ENCODE data around the gene SMCO4.

SMCO4 gene

DNA sequence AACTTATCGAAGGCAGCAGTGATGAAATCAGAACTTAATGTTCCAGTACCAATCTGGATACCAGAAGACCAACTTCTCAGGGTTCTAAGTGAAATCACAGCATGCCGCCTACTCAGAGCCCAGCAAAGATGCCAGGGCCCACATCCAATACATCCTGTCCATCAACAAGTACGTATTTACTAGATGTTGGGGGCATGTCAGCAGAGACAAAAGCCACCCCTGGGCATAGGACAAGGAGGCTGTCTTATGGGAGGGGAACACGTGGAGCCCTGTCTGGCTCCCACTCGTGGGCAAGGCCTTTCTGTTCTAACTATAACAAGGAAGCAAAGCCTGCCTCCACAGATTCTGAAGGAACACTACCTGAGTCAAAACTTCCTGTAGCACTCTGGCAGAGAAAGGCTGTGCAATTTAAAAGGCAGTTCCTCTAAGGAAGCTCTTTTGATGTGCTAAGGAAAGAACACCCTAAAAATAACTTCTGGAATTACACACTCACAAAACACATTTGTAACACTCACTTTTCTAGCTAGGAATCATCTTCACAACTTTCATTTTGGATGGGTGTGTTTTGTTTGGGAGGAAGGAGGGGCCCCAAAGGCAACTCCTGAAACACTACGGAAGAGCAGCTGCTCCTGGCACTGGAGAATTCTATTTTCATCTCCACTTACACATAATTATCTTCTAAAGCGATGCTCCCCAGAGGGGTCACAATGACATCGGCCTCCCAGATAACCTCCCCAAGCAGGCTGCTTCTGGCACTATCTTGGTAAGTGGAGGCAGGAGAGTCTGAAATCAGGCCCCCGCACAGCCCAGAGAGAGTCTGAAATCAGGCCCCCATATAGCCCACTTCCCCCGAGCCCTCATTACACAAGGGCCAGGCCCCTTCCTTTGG is 14.2 kb downstream of the SMCO4 start:
- no peak for DNase-seq (ENCODE audit: low read depth)

DNA sequence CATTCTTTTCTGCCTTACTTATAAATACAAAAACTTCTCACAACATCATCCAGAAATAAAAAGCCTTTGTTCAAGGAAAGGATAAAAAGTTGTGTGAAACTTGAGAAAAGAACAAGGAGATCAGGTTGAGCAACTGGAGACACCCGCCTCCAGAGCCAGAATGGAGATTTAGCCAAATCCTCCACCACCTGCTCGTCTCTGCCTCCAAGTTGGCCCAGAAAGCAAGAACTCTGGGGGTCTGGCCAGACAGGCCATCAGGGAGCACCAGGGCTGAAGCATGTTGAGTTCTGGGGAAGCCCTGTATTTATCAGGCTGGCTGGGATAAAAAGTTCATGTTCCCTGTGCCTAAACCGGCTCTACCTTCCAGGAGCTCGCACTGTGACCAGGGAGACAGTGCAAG is 14.9 kb downstream of the SMCO4 start:
- no peak for DNase-seq (ENCODE audit: low read depth)

DNA sequence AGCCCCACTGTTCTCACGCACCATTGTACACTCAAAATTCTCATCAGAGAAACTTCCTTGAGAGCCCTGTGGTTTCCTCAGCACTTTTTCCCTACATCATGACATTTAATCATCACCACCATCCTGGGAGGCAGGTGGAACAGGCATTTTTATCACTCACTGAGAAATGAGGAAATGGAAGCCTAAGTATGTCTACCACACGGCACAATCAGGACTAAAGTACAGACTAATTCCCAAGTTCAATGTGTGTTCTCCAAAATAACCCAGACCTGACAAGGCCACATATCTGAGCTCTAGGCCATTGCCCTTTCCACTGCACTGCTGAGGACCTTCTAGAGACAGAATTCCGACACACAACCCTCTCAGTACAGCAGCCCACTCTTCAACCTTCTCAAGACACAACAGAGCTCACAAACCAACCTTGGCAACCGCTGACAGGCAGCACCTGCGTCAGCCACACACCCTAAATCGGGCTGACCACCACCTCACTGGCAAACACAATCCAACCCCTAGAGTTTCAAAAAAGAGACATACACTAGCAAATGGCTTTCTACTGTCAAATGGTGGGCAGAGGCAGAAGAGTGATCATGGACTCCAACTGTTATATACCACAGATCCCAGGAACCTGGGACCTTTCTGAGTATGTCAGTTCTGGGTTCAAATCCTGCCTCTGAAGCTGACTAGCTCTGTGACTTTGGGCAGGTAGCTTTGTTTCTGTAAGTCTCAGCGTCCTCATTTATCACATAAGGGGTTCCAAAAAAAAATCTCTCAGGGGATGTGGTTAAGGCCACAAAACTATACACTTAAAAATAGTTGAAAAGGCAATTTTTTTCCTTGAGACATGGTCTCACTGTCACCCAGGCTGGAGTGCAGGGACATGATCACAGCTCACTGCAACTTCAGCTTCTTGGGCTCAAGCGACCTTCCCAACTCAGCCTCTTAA is 16.3 kb downstream of the SMCO4 start:
- no peak for DNase-seq (ENCODE audit: low read depth)

DNA sequence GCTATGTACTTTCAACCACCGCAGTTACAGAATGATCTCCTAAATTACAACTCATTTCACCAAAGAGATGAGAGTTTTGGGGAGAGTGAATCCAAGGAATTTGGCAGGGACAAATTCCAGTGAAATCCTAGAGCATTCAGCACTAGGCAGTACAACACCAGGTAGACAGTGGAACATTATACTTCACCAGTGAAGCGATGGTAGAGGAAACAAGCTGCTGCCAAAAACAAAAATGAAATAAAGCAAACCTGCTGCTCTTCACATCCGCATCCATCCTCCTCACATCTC is 16.9 kb downstream of the SMCO4 start:
- no peak for DNase-seq (ENCODE audit: low read depth)

DNA sequence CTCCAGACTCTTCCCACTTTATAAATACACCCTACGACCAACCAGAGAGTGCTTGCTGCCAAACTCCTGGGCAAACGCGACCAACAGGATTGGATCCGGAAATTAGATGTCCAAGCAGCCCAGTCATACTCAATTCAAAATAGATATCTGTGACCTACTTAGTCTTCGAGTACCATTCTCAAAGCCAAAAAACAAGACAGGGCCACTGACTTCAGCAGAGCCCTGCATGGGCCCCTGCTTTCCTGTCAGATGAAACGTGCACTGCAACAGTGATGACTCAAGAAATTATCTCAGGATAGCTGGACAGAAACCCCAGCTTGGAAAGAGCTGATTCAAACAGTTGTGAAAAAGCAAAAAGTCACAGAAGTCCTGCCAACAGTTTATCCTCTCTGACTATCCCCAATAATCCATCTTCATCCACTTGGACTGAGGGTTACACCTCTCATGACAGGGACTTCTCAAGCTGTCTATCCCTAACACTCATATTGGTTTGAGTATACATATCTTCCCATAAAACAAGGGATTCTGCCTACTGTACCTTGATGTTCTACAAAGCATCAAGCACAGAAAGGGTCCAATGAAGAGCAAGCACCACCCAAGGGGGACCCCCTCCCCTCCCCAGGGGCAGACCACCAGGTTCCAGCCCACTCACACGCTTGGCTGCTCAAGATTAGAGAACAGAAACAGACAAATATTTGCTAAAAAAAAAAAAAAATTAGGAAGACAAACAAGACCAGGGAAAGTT is 17.4 kb downstream of the SMCO4 start:
- no peak for DNase-seq (ENCODE audit: low read depth)

DNA sequence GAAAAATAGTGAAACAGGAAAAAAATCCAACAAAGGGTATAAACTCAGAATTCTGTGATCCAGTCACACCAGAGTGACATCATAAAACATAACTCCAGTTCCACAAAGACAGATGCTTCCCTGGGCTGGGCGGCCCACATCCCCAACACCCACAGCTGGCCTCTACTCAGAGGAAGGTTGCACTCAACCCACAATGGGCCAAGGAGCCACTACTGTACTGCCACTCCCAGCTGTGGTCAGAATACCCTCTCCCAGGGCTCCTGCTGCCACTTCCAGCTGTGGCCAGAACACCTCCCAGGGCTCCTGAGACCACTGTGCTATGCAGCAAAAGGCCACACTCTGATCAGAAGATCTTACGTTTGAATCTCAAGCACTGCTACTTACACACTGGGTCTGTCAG is 18.3 kb downstream of the SMCO4 start:
- no peak for DNase-seq (ENCODE audit: low read depth)

DNA sequence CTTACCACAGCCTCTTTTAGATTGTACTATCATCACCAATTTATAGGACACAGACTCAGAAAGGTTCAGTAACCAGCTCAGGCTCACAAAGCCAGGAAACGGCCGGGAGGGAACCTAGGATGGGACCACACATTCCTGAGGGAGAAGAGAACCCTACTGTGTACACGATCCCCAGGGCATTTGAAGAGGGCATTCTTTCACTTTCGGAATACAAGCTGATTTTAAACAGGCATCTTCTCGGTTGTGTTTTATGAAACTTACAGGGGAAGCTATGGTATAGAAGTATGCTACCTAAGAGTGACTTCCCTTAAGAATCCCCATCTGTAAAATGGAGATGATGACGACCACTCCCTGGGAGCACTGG is 19.0 kb downstream of the SMCO4 start:
- no peak for DNase-seq (ENCODE audit: low read depth)

DNA sequence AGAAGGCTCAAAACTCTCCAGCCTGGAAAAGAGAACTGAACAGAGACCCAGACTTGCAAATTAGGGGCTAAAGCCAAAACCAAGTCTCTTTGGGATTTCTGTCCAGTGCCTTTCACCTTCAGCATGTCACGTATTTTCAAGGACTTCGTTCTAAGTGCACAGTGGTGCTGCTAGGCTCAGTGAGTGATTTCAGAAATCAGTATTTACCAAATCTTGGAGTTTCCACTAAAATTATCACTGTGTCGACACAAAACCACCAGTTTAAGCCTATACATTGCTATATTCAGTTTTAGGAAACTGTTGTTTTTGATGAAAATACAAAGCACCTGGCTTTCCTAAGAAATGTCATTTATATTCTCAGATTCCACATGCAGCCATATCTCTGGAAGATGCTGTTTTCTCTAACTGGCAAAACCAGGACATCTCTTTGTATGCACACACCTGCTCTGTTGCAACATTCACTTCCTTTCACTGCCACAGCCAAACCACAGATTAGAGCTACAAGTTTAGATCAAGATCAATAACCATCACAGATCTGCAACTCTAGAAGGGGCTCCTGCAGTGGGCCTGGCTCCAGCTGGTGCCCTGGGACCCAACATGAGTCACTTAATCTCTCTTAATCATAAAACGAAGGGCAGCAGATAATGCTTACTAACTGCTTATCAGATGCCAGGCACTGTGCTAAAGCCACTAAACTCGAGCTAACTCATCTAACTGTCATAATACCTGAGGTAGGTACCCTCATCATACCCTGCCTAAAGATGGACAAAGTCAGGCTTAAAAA is 22.3 kb downstream of the SMCO4 start:
- DNase-seq (ENCODE audit: low read depth) = no peak

DNA sequence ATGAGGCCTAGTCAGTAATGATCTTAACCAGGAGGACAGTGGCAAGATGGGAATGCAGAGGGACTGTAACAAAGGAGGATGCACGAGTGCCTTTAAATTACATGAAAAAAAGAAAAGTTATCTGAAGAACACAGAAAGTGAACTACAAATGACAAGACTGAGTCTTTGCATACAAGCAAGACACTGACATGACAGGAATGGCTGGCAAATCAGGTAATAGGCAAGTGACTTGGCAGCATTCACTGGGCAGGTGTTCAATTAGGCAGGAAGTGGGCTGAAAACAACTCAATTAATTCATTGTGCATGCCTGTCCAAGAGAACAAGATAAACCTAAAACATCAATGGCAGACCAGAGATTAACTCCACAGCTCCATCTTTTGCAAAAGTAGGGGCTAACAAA is 24.0 kb downstream of the SMCO4 start:
- no peak for DNase-seq (ENCODE audit: low read depth)

DNA sequence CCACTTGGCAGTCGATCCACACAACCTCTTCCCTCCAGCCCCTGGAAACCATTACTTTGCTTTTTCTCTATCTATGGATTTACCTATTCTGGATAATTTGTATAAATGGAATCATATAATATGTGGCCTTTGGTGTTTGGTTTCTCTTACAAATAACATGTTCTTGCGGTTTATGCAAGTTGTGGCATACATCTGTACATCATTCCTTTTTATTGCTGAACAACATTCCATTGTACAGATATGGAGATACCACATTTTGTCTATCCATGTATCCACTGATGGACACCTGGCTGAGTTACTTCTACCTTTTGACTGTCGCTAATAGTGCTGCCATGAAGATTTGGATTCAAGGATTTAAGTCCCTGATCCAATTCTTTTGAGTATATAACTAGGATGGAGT is 25.1 kb downstream of the SMCO4 start:
- DNase-seq (ENCODE audit: low read depth) = no peak

DNA sequence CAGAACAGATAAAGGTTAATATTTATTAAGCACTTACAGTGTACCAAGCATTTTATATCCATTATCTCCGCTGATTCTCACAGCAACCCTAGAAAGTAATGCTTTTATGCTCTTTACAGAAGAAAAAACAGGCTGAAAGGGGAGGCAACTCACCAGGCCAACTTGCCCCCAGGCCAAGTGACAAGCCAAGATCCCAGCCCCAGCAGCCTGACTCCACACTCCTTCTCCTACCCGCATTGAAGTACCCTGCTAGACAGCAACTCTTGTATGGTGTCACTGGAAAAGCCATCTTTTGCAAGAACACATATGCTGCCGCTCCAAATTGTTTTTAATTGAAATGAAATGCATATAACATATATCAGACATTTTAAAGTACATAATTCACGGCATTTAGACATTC is 25.6 kb downstream of the SMCO4 start:
- no peak for DNase-seq (ENCODE audit: low read depth)

DNA sequence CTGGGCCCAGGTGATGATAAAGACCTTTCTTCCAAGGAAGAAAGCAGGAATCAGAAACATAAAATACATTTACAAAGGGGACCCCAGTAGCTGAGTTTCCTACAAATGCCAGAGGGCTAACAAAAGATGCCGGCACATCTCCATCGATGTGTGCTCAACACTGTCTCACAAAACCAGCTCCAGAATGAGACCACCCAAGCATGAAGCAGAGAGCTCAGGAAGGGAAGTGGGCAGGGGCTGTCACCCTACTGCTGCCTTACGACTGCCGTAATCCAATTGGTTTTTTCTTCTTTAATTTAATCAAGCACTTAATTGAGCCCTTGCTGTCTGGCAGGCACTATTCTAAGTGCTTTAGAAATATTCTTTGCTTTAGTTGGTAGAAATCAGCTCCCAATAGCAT is 26.1 kb downstream of the SMCO4 start:
- no peak for DNase-seq (ENCODE audit: low read depth)

DNA sequence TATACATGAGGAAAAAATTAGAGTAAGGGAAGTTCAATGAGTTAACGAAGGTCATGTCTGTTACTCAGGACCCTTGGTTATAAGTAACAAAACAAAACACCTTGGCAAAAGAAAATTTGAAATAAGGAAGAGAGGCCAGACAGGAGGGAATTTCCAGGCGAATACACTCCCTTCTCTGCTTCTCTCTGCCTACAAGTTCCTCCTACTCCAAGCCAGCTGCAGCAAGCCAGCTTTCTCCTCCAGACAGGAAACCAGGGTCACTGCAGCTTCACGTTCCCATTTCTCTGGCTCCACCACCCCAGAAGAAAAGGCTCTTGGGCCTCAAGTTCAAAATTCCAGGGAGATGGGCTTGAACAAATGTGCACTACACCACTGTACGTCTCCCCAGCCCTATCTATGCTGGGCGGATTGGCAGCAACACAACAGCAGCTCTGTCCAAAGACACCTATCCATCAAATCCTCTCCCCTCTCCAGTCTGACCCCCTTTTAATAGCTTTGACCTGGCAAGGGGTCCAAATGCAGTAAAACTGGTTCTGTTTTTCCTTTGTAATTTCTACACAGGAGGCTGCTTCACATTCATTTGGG is 27.7 kb downstream of the SMCO4 start:
- DNase-seq (ENCODE audit: low read depth) = no peak

DNA sequence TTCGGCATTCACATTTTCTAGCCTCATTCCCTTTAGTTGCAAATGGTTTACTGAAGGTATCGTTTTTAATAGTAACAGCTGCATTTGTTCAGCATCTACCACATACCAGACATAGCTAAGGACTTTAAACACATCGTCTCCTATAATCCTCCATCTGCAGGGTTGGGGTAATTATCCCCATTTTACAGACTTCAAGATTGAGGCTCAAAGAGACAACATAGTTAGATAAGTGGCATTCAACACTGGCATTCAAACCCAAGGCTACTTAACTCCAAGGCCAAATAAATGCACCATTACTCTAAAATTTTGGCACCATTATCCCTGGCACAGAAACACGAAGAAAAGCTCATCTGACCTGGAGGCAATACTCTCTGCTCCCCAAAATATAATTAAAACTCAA is 28.5 kb downstream of the SMCO4 start:
- DNase-seq (ENCODE audit: low read depth) = no peak

DNA sequence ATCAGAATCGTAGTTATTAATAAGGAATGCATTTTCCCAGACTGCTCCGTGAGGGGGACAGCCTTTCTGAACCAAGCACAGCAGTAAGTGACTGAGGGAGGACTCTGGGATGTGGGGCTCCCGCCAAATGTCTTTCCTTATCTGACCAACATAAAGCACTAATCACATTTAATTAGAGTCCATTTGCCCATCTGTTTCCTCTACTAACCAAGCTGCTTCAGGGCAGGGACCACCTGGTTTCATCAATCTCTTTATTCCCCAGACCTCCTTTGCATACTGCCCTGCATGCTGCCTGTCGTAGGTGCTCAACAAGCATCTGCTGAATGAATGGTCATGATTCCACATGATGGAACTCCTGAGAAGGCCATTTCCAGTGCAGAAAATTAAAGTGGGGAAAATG is 29.4 kb downstream of the SMCO4 start:
- DNase-seq (ENCODE audit: low read depth) = no peak

DNA sequence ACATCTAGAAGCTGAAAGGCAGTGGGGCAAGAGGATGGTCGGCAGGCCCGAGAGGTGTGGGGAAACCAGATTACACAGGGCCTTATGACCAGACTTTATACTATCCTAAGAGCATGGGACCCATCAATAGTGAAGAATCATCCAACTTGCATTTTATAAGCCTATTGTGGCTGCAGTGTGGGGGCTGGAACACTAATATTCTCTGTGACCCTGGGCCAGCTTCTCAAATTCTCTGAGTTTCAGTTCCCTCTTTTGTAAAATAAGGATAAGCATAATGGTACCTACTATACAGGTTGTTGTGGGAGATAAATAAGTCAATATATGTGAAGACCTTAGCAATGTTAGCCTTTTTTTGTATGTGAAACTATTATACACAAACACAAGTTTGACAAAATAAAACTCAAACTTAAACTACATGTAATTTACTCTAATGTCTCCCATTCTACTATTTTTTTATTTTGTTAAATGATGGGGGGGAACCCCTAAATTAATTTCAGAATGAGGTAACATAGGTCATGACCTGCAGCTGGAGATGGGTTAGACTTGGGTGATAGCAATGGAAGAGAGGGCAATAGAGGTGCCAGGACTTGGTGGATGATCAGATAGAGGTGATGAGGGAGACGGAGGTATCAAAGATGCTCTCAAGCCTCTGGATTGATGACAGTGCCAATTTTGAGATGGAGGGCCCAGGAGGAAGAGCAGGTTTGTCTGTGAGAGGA is 30.1 kb downstream of the SMCO4 start:
- no peak for DNase-seq (ENCODE audit: low read depth)

DNA sequence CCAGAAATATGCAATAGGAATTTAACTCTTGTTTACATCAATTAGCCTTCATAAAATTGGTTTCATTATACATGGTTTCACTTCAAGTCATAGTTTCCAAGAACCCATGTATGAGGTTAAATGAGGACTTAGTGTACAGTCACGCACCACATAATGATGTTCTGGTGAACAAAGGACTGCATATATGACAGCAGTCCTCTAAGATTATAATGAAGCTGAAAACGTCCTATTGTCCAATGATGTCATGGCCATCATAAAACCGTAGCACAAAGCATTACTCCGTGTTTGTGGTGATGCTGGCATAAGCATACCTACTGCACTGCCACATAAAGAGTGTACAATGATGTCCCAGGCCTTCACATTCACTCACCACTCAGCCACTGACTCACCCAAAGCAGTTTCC is 31.1 kb downstream of the SMCO4 start:
- DNase-seq (ENCODE audit: low read depth) = no peak

DNA sequence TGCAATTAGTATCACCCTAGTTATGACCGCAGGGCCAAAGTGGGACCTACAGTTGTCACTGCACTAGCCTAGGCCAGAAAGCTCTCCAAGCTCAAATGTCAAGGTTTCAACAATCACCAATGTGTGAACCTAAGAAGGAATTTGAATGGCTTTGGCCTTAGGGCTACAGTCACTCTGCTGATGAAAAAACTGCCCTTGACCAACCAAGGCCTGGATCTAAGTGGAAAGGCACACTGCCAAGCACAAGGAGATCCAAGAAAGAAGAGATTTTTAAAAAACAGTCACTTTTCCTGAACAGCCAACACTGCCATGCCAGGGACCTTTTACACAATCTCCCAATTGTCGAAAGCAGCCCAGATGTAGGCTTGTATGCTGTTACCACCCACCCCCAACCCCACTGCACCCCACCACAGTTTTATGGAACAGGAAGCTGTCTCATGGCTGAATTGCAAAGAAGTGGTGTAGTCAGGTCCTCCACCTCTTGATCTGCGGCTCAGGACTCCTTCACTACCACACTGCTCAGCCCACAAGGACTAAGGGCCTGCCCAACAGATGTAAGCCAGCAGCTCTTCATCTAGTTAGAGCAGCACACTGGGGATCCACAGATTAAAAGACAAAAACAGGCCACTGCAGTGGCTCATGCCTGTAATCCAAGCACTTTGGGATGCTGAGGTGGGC is 32.9 kb downstream of the SMCO4 start:
- no peak for DNase-seq (ENCODE audit: low read depth)

DNA sequence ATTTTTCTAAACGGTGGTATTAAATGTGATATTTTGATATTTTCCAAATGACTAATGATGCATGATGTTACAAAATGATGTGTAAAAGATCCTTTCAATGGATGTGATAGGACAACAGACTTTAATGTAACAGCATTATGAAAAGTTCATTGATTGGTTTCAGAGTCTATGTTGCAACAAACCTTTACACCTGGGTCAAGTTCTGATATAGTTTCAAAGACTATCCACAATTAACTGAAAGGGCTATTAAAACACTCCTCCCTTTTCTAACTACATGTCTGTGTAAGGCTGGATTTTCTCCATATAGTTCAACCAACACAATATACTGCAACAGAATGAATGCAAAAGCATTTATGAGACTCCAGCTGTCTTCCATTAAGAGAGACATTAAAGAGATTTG is 35.7 kb downstream of the SMCO4 start:
- no peak for DNase-seq (ENCODE audit: low read depth)

DNA sequence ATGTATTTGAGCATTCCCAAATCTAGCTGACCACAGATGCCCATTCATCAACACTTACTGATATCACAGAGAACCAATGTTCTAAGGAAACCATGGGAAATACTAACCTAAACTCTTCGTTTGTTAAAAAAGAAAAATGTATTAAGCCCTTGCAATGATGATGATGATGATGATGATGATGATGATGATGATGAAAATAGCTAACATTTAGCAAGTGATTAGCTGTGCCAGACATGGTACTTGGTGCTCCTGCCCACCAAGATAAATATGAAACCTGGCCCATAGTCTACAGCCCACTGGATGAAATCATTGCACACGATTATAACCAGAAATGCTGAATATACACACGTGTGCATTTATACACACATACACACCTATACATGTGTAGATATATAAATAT is 37.5 kb downstream of the SMCO4 start:
- no peak for DNase-seq (ENCODE audit: low read depth)

All from activated T-cell treated with anti-CD3 and anti-CD28 coated beads for 48 hours (primary cell).